Suprapubic skin (tissue), 4 donors: ENCODE measurements around the gene LDLRAD2.

Experiments used
- EP300 ChIP-seq: sonication (generic); formaldehyde crosslinking; IDR thresholded peaks from one replicate; pipeline ENCODE4 v1.6.1; 2017; ENCODE audit warnings: antibody characterized with exemption
- POLR2A ChIP-seq, 2 donors: fragments of 450-650 bp; IDR thresholded peaks; one replicate each; pipeline ENCODE4 v1.6.1; 2017; ENCODE audit warnings: antibody characterized with exemption in 2 of 2, mild to moderate bottlenecking in 2 of 2, moderate library complexity in 2 of 2
- POLR2AphosphoS5 ChIP-seq, 3 donors: sonication (generic); formaldehyde crosslinking; IDR thresholded peaks; one replicate each; pipeline ENCODE4 v1.6.1; 2017; ENCODE audit warnings: antibody characterized with exemption in 3 of 3
- TF ChIP-seq, protein P1 (sequence below), 2 donors: fragments of 200-600 bp in 1 of 2; fragments of 450-650 bp in 1 of 2; sonication (generic) in 1 of 2; IDR thresholded peaks; one replicate each; pipeline ENCODE4 v1.5.1; 2016 to 2019; ENCODE audit warnings: antibody characterized with exemption in 2 of 2, mild to moderate bottlenecking in 1 of 2, moderate library complexity in 1 of 2

DNA sequence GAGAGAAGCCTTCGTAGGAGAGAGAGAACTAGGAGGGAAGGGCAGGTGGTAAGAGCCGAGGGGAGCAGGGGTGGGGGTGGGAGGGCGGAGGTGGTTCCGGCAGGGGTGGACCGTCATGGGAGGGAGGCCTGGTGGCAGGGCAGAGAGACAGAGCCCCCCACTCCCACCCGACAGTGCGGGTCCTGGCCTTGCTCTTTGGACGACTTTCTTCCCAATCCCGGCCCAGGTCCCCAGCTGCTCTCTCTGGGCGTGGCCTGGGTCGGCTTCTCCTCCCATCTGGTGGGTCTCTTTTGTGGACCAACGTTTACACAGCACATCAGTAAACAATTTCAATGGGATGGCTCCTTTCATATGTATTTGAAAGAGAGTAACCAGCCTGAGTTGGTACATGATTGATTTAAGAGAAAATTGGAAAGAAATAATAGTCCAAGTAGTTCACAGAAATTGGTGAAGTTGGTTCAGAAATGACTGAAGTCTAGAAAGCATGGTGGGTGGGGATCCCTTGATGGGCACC, 56.9 kb downstream of the LDLRAD2 start:
- TF ChIP-seq EP300 (no peak), POLR2A (IDR thresholded peaks at IDR 0.05) (no peak), POLR2AphosphoS5 (IDR thresholded peaks at IDR 0.05) (no peak)
- TF ChIP-seq, protein P1, sequence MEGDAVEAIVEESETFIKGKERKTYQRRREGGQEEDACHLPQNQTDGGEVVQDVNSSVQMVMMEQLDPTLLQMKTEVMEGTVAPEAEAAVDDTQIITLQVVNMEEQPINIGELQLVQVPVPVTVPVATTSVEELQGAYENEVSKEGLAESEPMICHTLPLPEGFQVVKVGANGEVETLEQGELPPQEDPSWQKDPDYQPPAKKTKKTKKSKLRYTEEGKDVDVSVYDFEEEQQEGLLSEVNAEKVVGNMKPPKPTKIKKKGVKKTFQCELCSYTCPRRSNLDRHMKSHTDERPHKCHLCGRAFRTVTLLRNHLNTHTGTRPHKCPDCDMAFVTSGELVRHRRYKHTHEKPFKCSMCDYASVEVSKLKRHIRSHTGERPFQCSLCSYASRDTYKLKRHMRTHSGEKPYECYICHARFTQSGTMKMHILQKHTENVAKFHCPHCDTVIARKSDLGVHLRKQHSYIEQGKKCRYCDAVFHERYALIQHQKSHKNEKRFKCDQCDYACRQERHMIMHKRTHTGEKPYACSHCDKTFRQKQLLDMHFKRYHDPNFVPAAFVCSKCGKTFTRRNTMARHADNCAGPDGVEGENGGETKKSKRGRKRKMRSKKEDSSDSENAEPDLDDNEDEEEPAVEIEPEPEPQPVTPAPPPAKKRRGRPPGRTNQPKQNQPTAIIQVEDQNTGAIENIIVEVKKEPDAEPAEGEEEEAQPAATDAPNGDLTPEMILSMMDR (IDR thresholded peaks at IDR 0.05), result no peak
